ENCODE results near the gene ST7.
"Not testable (repeated sequence)": the region's sequence is repeated elsewhere in the genome, so short reads cannot be mapped to it uniquely, and the experiment has no call there.

GRCh38 chr7:117122036-117122435 is 168.7 kb downstream of the ST7 start:
- TF ChIP-seq CTCF (conservative IDR thresholded peaks at IDR 0.05 in 1 of 2, IDR thresholded peaks at IDR 0.05 in 1 of 2; ENCODE audit: low read depth in 1 of 2, low read length in 2 of 2); EZH2 (IDR thresholded peaks at IDR 0.05; ENCODE audit: low read length, missing control alignments): not testable (repeated sequence)

All from fibroblast of lung (primary cell).